Endothelial cell of umbilical vein (primary cell): ENCODE data around the gene MYLK. TPM values are rescaled to one million over a fixed set of nuclear protein-coding genes. Genes with fewer than 3 reads are reported as not detected.
A peak's percentile ranks its signal among the peaks of the same experiment; 100 is the strongest.

Source experiments
- BruUV-seq: library from RNA; stranded (reverse); fragments of 400-500 nt; replicated peaks from 2 replicates; lab custom pipeline; 2021; lab: Mats Ljungman, UMichigan
- CTCF ChIA-PET: fragments of 300-600, 350-600 bp; sonication (Branson Sonifier 250); formaldehyde crosslinking; loops from one replicate; lab custom pipeline; 2021; ENCODE audit warnings: antibody characterized with exemption, inconsistent platforms; lab: Charles Lee
- POLR2A ChIA-PET: fragments of 300-600, 350-600 bp; sonication (Branson Sonifier 250); formaldehyde crosslinking; loops from one replicate; lab custom pipeline; 2021; ENCODE audit warnings: antibody characterized with exemption, inconsistent platforms; lab: Charles Lee
- DNase-seq: peaks from one replicate; pipeline ENCODE4 v3.0.0-alpha.2; 2011; ENCODE audit warnings: low read depth, low spot score
- FAIRE-seq: peaks from 2 replicates; lab custom pipeline; 2011; peaks lifted over from hg19 to GRCh38; lab: Jason Lieb, UNC
- H2AFZ ChIP-seq: 2 replicates; pipeline ENCODE4 v1.6.0; 2012; ENCODE audit warnings: low read depth, low read length, control low read depth, inconsistent platforms
- H3K27ac ChIP-seq: 2 replicates; pipeline ENCODE4 v1.5.1; 2011; ENCODE audit warnings: low read depth, mild to moderate bottlenecking, control low read depth, low read length, moderate library complexity; ENCODE audit not compliant: insufficient read depth
- H3K27me3 ChIP-seq, 2 experiments: 2 replicates each; pipeline versions ENCODE4 v1.6.0 to v1.6.1; 2011; ENCODE audit warnings: low read length in 2 of 2, mixed read lengths in 1 of 2; ENCODE audit not compliant: control insufficient read depth in 2 of 2, insufficient read depth in 2 of 2
- H3K36me3 ChIP-seq, 2 experiments: 2 replicates in 1 of 2; 3 replicates in 1 of 2; pipeline ENCODE4 v1.5.1; 2011; ENCODE audit warnings: low read length in 2 of 2, mild to moderate bottlenecking in 1 of 2, moderate library complexity in 1 of 2; ENCODE audit not compliant: control insufficient read depth in 2 of 2, insufficient read depth in 2 of 2; ENCODE audit errors: extremely low read depth in 1 of 2
- H3K4me1 ChIP-seq: 3 replicates; pipeline ENCODE4 v1.5.1; 2011; ENCODE audit warnings: mild to moderate bottlenecking, low read length; ENCODE audit not compliant: control insufficient read depth, insufficient read depth; ENCODE audit errors: extremely low read depth
- H3K4me2 ChIP-seq: 2 replicates; pipeline ENCODE4 v1.6.1; 2011; ENCODE audit warnings: low read length, control low read depth, mixed read lengths; ENCODE audit not compliant: insufficient read depth
- H3K4me3 ChIP-seq, 3 experiments: fragments of 200-600 bp in 1 of 3; sonication (generic), shearing (Covaris generic) in 1 of 3; replicated peaks in 1 of 3; 2 replicates each; pipeline ENCODE4 v1.5.1; 2011 to 2016; ENCODE audit warnings: control low read depth in 3 of 3, low read length in 3 of 3, mild to moderate bottlenecking in 2 of 3, inconsistent platforms in 1 of 3, low read depth in 1 of 3, moderate library complexity in 1 of 3; ENCODE audit not compliant: insufficient read depth in 1 of 3
- H3K79me2 ChIP-seq: 2 replicates; pipeline ENCODE4 v1.6.0; 2012; ENCODE audit warnings: low read length, inconsistent platforms; ENCODE audit not compliant: control insufficient read depth, insufficient read depth
- H3K9ac ChIP-seq: replicated peaks from 2 replicates; pipeline ENCODE3; 2011; ENCODE audit warnings: low read length, control low read depth; ENCODE audit not compliant: insufficient read depth; ENCODE audit errors: extremely low read depth
- H3K9me1 ChIP-seq: replicated peaks from 3 replicates; pipeline ENCODE4 v1.6.0; 2011; ENCODE audit warnings: mild to moderate bottlenecking, low read length; ENCODE audit not compliant: control insufficient read depth, insufficient read depth; ENCODE audit errors: extremely low read depth
- H3K9me3 ChIP-seq: replicated peaks from 2 replicates; pipeline ENCODE4 v1.5.1; 2012; ENCODE audit warnings: low read length, inconsistent platforms; ENCODE audit not compliant: control insufficient read depth, insufficient read depth
- H4K20me1 ChIP-seq: replicated peaks from 2 replicates; pipeline ENCODE3; 2011; ENCODE audit warnings: mild to moderate bottlenecking, low read length; ENCODE audit not compliant: control insufficient read depth, insufficient read depth; ENCODE audit errors: extremely low read depth
- EZH2 ChIP-seq: IDR thresholded peaks from 2 replicates; pipeline ENCODE4 v1.6.1; 2012; ENCODE audit warnings: borderline replicate concordance, low read depth, mild to moderate bottlenecking, moderate library complexity, low read length, inconsistent platforms; ENCODE audit not compliant: severe bottlenecking
- GATA2 ChIP-seq: IDR thresholded peaks from 2 replicates; pipeline ENCODE4 v1.7.0; 2011; ENCODE audit warnings: low read depth, mild to moderate bottlenecking, moderate library complexity, mixed read lengths, low read length; ENCODE audit not compliant: insufficient read length, insufficient read depth
- MAX ChIP-seq: IDR thresholded peaks from 2 replicates; pipeline ENCODE4 v1.6.1; 2011; ENCODE audit not compliant: insufficient read depth, insufficient read length
- MYC ChIP-seq: IDR thresholded peaks from one replicate; pipeline ENCODE4 v1.6.1; 2011; ENCODE audit warnings: mild to moderate bottlenecking, low read depth, low read length
- POLR2A ChIP-seq: IDR thresholded peaks from 2 replicates; pipeline ENCODE4 v1.6.1; 2012; ENCODE audit warnings: low read depth, mild to moderate bottlenecking, control low read depth, low read length
- POLR2AphosphoS5 ChIP-seq: IDR thresholded peaks from 2 replicates; pipeline ENCODE4 v1.6.1; 2012; ENCODE audit warnings: low read depth, mild to moderate bottlenecking, control low read depth, low read length, moderate library complexity; ENCODE audit not compliant: insufficient read depth
- dilution Hi-C: fragments of 300-500 bp; cut with MboI; formaldehyde crosslinking; loops from one replicate; pipeline ENCODE4 v1.15.0; 2019; ENCODE audit warnings: low sequenced_read_pairs; ENCODE audit not compliant: extremely low pct_ligation_motif_present
- intact Hi-C: fragments of 100-400 bp; cut with micrococcal nuclease; formaldehyde crosslinking; loops from one replicate; pipeline ENCODE4 v1.10.0; 2022
- polyA plus RNA-seq, 4 experiments: library from polyadenylated mRNA; depleted of rRNA in 3 of 4; stranded (reverse) in 3 of 4; unstranded in 1 of 4; fragments of >200 nt; gene quantifications; 2 replicates each; pipeline versions ENCODE4 v1.2.1 to v1.2.3, GENCODE V29; 2011 to 2012; ENCODE audit warnings: missing spikeins in 1 of 4
- total RNA-seq: library from RNA; stranded (reverse); gene quantifications from 2 replicates; pipeline ENCODE4 v1.2.3, GENCODE V29; 2021
- TF ChIP-seq, protein P1 (sequence below), 2 donors: IDR thresholded peaks; 1 replicate in 1 of 2; 2 replicates in 1 of 2; pipeline ENCODE4 v1.5.1; 2011; ENCODE audit warnings: low read length in 2 of 2, mild to moderate bottlenecking in 2 of 2, moderate library complexity in 2 of 2, control low read depth in 1 of 2, inconsistent platforms in 1 of 2, low read depth in 1 of 2; ENCODE audit not compliant: insufficient read depth in 1 of 2; ENCODE audit errors: extremely low read depth in 1 of 2

Gene MYLK
- total and polyA plus RNA-seq, 2 donors (not counting 3 experiments of a cell fraction or from before 2014, with no cell fraction given): 10.0 to 22.2 TPM

DNA sequence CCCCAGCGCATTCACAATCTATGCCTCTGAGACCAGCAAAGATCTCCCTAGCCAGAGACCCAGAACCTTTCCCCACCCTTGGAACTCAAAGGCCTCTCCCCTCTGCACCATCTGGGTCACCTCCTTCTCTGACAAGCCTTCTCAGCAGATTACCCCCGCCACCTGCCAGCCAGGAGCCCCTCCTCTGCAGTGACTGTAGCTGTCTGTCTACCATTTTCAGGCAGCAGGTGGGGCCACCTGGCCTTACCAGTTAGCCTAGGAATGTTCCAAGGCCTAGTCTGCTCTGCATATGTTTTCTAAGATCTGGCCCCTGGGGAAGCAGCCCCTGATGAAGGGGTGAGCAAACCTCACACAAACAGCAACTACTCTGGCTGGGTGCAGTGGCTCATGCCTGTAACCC is 2.4 kb downstream of the MYLK start:
- H3K36me3 ChIP-seq: no peaks in the 10 kb centered on the region
- no peaks in the 10 kb centered on the region for H3K9me1 ChIP-seq
- no peak for DNase-seq
- FAIRE-seq: no peak
- dilution Hi-C loops: no loop called here
- H3K9me3 ChIP-seq: no peaks in the 10 kb centered on the region
- no peaks in the 10 kb centered on the region for H3K79me2 ChIP-seq
- no TSS peak for BruUV-seq
- ChIA-PET POLR2A (no interaction called here), CTCF (interaction anchor here (0.6 to 1.9 kb wide), 9 partner anchors 10 to 229 kb away, joined by 3 to 8 read pairs (median 4); no protein-coding TSS in a partner anchor)
- intact Hi-C loops: loop anchor here (1.0 to 10.0 kb wide), 4 partner anchors 74 to 227 kb away; partner anchors contain the start of gene CCDC14
- H3K4me2 ChIP-seq: no peak overlapping the region
- H3K9ac ChIP-seq: no peak overlapping the region
- no peak overlapping the region for H3K4me3 ChIP-seq
- peaks cover 3% of the 10 kb centered on the region for H3K4me1 ChIP-seq
- no peak overlapping the region for H3K27ac ChIP-seq
- TF ChIP-seq POLR2A (no peak), EZH2 (no peak), MAX (no peak), GATA2 (no peak)
- H4K20me1 ChIP-seq: no peaks in the 10 kb centered on the region
- H3K27me3 ChIP-seq: peaks cover 8% of the 10 kb centered on the region in 2 experiments
- H2AFZ ChIP-seq: no peak overlapping the region

DNA sequence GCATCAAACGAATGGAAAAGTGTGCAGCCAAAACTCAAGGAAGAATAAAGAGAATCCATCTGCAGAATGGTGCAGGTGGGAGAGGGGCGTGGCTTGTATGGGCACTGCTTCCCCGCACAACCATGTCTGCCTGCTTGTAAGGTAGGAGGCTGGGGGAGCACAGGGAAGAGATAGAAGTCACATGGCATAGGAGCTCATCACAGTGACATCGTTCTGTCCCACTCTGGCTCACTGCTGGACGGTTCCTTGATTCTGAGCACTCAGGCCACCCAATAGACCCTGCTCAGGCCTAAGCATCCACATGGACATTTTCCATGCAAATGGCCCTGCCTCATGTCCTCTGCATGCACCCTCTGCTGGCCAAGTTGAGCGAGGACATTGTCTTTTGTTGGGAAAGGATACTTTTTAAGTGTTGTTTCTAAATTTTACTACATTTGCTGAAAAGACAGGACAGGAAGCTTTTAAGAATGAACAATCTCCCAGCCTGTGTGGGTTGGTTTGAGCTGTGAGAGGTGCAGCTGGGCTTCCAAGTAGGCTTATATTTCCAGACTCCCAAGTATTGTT is 3.1 kb downstream of the MYLK start:
- TF ChIP-seq MYC (no peak), POLR2AphosphoS5 (no peak)
- TF ChIP-seq, protein P1, sequence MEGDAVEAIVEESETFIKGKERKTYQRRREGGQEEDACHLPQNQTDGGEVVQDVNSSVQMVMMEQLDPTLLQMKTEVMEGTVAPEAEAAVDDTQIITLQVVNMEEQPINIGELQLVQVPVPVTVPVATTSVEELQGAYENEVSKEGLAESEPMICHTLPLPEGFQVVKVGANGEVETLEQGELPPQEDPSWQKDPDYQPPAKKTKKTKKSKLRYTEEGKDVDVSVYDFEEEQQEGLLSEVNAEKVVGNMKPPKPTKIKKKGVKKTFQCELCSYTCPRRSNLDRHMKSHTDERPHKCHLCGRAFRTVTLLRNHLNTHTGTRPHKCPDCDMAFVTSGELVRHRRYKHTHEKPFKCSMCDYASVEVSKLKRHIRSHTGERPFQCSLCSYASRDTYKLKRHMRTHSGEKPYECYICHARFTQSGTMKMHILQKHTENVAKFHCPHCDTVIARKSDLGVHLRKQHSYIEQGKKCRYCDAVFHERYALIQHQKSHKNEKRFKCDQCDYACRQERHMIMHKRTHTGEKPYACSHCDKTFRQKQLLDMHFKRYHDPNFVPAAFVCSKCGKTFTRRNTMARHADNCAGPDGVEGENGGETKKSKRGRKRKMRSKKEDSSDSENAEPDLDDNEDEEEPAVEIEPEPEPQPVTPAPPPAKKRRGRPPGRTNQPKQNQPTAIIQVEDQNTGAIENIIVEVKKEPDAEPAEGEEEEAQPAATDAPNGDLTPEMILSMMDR (IDR thresholded peaks at IDR 0.05; ENCODE audit: extremely low read depth in 1 of 2, insufficient read depth in 1 of 2, low read depth in 1 of 2, low read length in 2 of 2): peak; percentile 53 to 65
- Histone ChIP-seq H3K4me2 (no peak overlapping the region), H3K79me2 (no peaks in the 10 kb centered on the region), H3K4me3 (no peak overlapping the region), H3K4me1 (peaks cover 3% of the 10 kb centered on the region), H3K27ac (no peak overlapping the region), H2AFZ (no peak overlapping the region), H3K27me3 (peaks cover 2 to 8% of the 10 kb centered on the region in 2 experiments), H3K9me3 (no peaks in the 10 kb centered on the region), H3K36me3 (no peaks in the 10 kb centered on the region), H3K9me1 (no peaks in the 10 kb centered on the region), H3K9ac (no peak overlapping the region), H4K20me1 (no peaks in the 10 kb centered on the region)
- BruUV-seq: no TSS peak
- DNase-seq: peak; percentile 40
- dilution Hi-C loops: no loop called here
- CTCF ChIA-PET: interaction anchor here (0.6 to 1.9 kb wide), 8 partner anchors 9 to 229 kb away, joined by 3 to 8 read pairs (median 4); no protein-coding TSS in a partner anchor
- intact Hi-C loops: loop anchor here (1.0 to 10.0 kb wide), 4 partner anchors 74 to 226 kb away; partner anchors contain the start of gene CCDC14
- peak; percentile 85 for FAIRE-seq
- POLR2A ChIA-PET: no interaction called here
